GM10266 (cell line): ENCODE data around the gene MICAL2.

Experiments used
- DNase-seq: peaks from one replicate; pipeline ENCODE4 v3.0.0; 2012; ENCODE audit errors: extremely low spot score
- TF ChIP-seq, protein P1 (sequence below): IDR thresholded peaks from 2 replicates; pipeline ENCODE4 v1.5.1; 2012; ENCODE audit warnings: mild to moderate bottlenecking, low read depth; ENCODE audit not compliant: control insufficient read depth, insufficient read depth; ENCODE audit errors: missing control alignments

Gene MICAL2

DNA sequence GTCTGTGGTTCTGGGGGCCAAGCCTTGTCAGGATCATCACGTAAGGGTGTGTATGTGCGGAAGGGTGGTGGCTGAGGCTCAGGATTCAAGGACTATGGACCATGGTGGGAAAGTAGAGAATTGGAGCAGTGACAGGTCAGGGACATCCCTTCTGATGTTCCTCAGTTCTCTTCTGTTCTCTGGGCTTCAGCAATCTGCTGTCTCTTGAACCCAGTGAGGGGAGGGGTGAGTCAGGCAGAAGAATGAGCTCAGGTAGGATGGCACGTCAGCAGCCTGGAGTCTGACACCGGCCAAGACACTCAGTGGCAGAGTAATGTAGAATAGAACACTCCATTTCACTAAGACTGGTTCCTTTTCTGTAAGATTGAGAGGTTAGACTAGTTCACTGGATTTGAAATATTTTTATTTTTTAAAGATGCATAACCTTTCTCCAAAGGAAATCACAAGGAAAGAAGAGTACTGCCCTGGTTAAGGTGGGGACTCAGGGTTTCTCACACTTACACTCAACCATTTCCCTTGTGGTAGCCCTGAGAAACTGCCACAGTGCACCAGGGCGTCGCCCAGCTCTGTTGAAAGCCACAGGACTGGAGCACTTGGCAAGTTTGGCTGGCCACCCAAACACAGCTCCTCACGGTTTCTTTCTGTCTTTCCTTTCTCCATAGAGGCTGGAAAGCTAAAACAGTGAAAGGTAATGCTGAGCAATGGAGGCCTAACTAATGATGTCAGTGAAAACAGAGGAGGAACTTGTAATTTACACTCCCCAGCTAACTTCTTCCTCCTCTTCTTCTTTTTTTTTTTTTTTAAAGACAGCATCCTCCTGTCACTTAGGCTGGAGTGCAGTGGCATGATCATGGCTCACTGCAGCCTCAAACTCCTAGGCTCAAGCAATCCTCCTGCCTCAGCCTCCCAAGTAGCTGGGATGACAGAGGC lies 23.1 kb upstream of the MICAL2 start:
- TF ChIP-seq, protein P1, sequence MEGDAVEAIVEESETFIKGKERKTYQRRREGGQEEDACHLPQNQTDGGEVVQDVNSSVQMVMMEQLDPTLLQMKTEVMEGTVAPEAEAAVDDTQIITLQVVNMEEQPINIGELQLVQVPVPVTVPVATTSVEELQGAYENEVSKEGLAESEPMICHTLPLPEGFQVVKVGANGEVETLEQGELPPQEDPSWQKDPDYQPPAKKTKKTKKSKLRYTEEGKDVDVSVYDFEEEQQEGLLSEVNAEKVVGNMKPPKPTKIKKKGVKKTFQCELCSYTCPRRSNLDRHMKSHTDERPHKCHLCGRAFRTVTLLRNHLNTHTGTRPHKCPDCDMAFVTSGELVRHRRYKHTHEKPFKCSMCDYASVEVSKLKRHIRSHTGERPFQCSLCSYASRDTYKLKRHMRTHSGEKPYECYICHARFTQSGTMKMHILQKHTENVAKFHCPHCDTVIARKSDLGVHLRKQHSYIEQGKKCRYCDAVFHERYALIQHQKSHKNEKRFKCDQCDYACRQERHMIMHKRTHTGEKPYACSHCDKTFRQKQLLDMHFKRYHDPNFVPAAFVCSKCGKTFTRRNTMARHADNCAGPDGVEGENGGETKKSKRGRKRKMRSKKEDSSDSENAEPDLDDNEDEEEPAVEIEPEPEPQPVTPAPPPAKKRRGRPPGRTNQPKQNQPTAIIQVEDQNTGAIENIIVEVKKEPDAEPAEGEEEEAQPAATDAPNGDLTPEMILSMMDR: no peak
- no peak for DNase-seq

DNA sequence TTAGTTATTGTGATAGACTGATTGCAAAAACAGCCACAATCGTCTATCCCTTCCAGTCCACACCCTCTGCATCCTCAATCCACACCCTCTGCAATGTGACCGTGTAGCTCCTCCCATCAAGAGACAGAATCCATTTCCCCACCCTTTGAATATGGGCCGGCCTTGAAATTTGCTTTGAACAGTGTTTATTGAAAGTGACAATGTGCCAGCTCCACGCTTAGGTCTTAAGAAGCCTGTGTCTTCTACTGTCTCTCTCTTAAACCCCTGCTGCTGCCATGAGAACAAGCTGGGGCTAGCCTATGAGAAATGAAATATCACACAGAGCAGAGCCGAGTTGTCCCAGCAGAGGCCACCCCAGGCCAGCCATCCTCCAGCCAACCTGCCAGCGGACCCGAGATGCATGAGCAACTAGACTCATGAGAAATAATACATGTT lies 22.3 kb upstream of the MICAL2 start:
- TF ChIP-seq, protein P1: no peak
- DNase-seq: no peak

DNA sequence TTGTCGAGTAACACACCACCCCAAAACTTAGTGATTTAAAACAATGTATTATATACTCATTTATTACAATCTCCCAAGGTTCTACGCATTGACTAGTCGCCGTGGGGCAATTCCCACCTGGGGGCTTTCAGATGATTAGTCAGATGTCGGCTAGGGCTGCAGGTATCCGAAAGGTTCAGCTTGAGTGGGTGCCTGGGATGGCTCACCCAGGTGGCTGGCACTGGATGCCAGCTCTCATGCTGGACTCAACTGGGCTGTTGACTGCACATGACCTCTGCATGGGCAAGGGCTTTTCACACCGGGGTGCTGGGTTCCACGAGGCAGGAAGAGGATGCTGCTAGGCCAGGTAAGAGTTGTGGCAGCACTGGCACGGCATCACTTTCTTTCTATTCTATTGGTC lies 21.9 kb upstream of the MICAL2 start:
- no peak for DNase-seq
- TF ChIP-seq, protein P1: no peak

DNA sequence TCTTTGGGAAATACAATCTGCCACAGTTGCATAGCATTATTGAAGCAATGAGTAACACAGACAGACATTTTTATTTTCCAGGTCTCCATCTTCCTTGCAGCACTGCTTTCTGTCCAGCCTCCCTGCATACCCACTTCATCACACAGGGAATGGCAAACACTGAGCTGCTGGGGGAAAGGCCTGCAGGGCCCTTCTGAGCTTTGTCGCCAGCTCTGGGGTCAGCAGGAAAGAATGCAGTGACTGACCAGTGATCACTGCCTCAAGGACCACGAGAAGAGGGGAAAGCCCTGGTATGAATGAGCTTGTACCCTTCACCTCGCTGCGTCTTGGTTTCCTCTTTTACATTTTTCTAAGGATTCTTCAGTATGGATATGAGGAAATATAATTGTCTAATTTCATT lies 21.3 kb upstream of the MICAL2 start:
- TF ChIP-seq, protein P1: no peak
- DNase-seq: no peak

DNA sequence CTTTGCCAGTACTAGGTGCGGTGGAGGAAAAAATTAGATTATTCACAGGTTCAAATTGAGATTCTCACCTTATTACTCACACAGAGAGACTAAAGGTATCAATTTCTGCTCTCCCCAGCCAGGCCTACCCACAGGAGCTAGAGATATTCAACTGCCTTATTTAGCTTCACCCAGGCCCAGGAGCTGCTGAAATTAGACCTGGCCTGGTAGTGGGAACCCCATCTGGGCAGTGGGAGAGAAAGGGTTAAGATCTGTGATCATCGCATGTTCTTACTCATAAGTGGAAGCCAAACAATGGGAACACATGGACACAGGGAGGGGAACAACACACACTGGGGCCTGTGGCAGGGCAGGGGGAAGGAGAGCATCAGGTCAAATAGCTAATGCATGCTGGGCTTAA lies 20.9 kb upstream of the MICAL2 start:
- no peak for DNase-seq

DNA sequence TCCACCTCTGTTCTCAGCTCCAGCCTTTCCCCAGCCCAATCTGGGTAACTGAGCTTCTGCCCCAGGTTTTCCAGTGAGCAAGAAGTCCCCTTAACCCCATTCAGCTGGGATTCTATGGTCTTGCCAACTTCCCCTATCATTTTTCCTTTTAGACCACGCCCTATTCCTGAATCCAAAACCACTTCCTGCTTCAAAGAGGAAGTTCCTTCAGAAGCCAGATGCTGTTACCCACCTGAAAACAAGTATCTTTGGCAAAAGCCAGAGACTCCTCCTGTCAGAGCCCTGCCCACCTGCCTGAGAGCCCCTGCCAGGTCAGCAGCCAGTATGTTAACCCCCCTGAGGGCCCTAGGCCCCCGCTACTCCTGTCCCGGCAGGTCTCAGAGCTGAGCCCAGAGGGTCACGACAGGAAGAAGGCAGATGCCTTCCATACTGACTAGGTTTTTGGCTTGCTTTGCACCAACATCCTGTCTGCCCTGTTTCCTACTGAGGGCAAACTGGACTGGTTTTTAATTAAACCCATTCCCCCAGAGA lies 20.3 kb upstream of the MICAL2 start:
- TF ChIP-seq, protein P1: no peak
- DNase-seq: no peak

More for the DNA sequence above, 20.9 kb upstream of the MICAL2 start:
- TF ChIP-seq, protein P1: no peak

DNA sequence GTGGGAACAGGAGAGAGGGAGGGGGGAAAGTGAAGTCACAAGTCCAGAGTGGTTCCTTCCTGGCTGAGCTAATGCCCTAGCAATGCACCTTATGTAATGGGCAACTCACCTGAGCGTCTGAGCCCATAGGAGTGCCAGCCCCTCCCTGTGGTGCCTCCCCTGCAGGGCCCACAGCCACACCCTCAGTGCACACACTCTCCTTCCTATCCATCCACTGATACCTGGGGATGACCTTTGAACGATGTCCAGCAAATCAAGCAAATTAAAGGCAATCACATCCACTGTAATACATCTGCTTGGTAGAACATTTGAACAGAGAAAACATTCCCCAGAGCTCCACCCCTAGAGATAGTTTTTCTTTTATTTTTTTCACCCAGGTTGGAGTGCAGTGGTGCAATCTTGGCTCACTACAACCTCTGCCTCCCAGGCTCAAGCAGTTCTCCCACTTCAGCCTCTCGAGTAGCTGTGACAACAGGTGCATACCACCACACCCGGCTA lies 19.6 kb upstream of the MICAL2 start:
- DNase-seq: no peak
- TF ChIP-seq, protein P1: no peak
